Measurements from ENCODE around the gene PPIH.
"Not testable (repeated sequence)": the region's sequence is repeated elsewhere in the genome, so short reads cannot be mapped to it uniquely, and the experiment has no call there.

DNA sequence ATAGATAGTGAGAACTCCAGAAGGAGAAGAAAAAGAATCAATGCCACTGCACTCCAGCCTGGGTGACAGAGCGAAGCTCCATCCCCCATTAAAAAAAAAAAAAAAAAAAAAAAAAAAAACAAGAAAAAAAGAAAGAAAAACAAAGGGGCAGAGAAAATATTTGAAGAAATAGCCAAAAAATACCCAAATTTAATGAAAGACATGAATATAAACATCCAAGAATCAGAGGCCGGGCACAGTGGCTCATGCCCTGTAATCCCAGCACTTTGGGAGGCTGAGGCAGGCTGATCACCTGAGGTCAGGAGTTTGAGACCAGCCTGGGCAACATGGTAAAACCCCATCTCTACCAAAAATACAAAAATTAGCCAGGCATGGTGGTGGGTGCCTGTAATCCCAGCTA lies 64.2 kb downstream of the PPIH start:
- TF ChIP-seq, protein P1, sequence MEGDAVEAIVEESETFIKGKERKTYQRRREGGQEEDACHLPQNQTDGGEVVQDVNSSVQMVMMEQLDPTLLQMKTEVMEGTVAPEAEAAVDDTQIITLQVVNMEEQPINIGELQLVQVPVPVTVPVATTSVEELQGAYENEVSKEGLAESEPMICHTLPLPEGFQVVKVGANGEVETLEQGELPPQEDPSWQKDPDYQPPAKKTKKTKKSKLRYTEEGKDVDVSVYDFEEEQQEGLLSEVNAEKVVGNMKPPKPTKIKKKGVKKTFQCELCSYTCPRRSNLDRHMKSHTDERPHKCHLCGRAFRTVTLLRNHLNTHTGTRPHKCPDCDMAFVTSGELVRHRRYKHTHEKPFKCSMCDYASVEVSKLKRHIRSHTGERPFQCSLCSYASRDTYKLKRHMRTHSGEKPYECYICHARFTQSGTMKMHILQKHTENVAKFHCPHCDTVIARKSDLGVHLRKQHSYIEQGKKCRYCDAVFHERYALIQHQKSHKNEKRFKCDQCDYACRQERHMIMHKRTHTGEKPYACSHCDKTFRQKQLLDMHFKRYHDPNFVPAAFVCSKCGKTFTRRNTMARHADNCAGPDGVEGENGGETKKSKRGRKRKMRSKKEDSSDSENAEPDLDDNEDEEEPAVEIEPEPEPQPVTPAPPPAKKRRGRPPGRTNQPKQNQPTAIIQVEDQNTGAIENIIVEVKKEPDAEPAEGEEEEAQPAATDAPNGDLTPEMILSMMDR (optimal IDR thresholded peaks at IDR 0.05 in 1 of 3, IDR thresholded peaks at IDR 0.05 in 1 of 3, conservative IDR thresholded peaks at IDR 0.05 in 1 of 3; ENCODE audit: extremely low read depth in 1 of 3, insufficient read depth in 2 of 3, low read length in 3 of 3), result not testable (repeated sequence)
- not testable (repeated sequence) for TF ChIP-seq EZH2 (IDR thresholded peaks at IDR 0.05; ENCODE audit: low read length)
